A673 (cell line): Measurements from ENCODE around the gene NEAT1. TPM values are rescaled to one million over a fixed set of nuclear protein-coding genes. Genes with fewer than 3 reads are reported as not detected.

Experiments used
- BruUV-seq: library from RNA; stranded (reverse); fragments of 400-500 nt; replicated peaks from 2 replicates; lab custom pipeline; 2021; lab: Mats Ljungman, UMichigan
- CTCF ChIA-PET: fragments of 300-600 bp; sonication (Branson Sonifier 250); formaldehyde crosslinking; loops from one replicate; lab custom pipeline; 2022; ENCODE audit warnings: antibody characterized with exemption; lab: Charles Lee
- POLR2A ChIA-PET: fragments of 300-600 bp; sonication (Branson Sonifier 250); formaldehyde crosslinking; loops from one replicate; lab custom pipeline; 2022; ENCODE audit warnings: antibody characterized with exemption; ENCODE audit not compliant: low non-redundant PET; lab: Charles Lee
- DNase-seq: peaks from one replicate; pipeline ENCODE4 v3.0.0-alpha.2; 2015; ENCODE audit warnings: low spot score
- H3K27ac ChIP-seq: fragments of 200-600 bp; sonication (generic); 2 replicates; pipeline ENCODE4 v1.5.1; 2016; ENCODE audit warnings: mixed run types, low read depth, mild to moderate bottlenecking, mixed read lengths, antibody characterized with exemption, low read length; ENCODE audit not compliant: poor library complexity, severe bottlenecking
- H3K27me3 ChIP-seq: fragments of 200-600 bp; sonication (generic); replicated peaks from 2 replicates; pipeline ENCODE4 v1.6.1; 2017; ENCODE audit warnings: mixed run types, low read depth, mild to moderate bottlenecking, mixed read lengths, antibody characterized with exemption, low read length; ENCODE audit not compliant: insufficient read depth, poor library complexity
- H3K36me3 ChIP-seq: fragments of 200-600 bp; sonication (generic); 2 replicates; pipeline ENCODE4 v1.6.1; 2016; ENCODE audit warnings: mixed run types, mild to moderate bottlenecking, mixed read lengths, antibody characterized with exemption, low read length; ENCODE audit not compliant: insufficient read depth, poor library complexity, severe bottlenecking
- H3K4me1 ChIP-seq: fragments of 200-600 bp; sonication (generic); 2 replicates; pipeline ENCODE4 v1.6.1; 2017; ENCODE audit warnings: mixed run types, mild to moderate bottlenecking, mixed read lengths, antibody characterized with exemption, low read length; ENCODE audit not compliant: insufficient read depth, poor library complexity, severe bottlenecking
- H3K4me3 ChIP-seq: fragments of 200-600 bp; sonication (generic); 2 replicates; pipeline ENCODE4 v1.5.1; 2016; ENCODE audit warnings: low read depth, mixed run types, mild to moderate bottlenecking, mixed read lengths, low read length; ENCODE audit not compliant: poor library complexity, severe bottlenecking
- H3K9me3 ChIP-seq: fragments of 200-600 bp; sonication (generic); 2 replicates; pipeline ENCODE4 v1.6.1; 2016; ENCODE audit warnings: mixed run types, low read depth, mild to moderate bottlenecking, mixed read lengths, antibody characterized with exemption, low read length; ENCODE audit not compliant: poor library complexity, severe bottlenecking
- CTCF ChIP-seq: fragments of 300-800, 200-600 bp; sonication (generic); conservative IDR thresholded peaks from 2 replicates; pipeline ENCODE4 v1.5.1; 2017; ENCODE audit warnings: low read depth, mild to moderate bottlenecking, antibody characterized with exemption, low read length, moderate library complexity, mixed read lengths
- EZH2 ChIP-seq: fragments of 200-600 bp; sonication (generic); IDR thresholded peaks from 2 replicates; pipeline ENCODE4 v1.6.1; 2017; ENCODE audit warnings: borderline replicate concordance, low read depth, mild to moderate bottlenecking, mixed read lengths, antibody characterized with exemption, low read length; ENCODE audit not compliant: poor library complexity, severe bottlenecking
- intact Hi-C: fragments of 100-400 bp; cut with micrococcal nuclease; formaldehyde crosslinking; loops from one replicate; pipeline ENCODE4 v1.10.0; 2022; ENCODE audit not compliant: unreplicated experiment
- total RNA-seq: library from RNA; stranded (reverse); gene quantifications from 2 replicates; pipeline ENCODE4 v1.2.3, GENCODE V29; 2021

NEAT1 gene
- total RNA-seq, 1 experiment from 2014 or later: 196 TPM

DNA sequence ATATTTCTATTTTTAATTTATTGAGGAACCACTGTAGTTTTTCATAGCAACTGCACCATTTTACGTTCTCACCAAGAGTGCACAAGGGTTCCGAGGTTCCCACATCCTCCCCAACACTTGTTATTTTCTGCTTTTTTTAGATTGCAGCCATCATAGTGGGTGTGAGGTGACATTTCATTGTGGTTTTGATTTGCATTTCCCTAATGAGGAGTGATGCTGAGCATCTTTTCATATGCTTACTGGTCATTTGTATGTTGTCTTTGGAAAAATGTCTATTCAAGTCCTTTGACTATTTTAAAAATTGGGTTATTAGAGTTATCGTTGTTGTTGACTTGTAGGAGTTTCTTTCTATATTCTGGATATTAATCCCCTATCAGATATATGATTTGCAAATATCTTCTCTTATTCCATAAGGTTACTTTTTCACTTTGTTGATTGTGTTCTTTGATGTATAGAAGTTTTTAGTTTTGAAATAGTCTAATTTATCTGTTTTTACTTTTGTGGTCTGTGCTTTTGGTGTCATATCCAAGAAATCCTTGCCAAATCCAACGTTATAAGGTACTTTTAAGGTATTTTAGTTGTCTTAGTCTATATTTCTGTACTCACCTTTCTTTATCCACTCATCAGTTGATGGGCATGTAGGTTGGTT, 9.0 kb downstream of the NEAT1 start:
- intact Hi-C loops: loop anchor here (5.0 kb wide), 1 partner anchor 49 kb away; the partner anchor contains the start of gene SLC25A45
- H3K4me3 ChIP-seq: no peak overlapping the region
- ChIA-PET POLR2A (no interaction called here), CTCF (no interaction called here)
- no TSS peak for BruUV-seq
- no peak for TF ChIP-seq EZH2
- TF ChIP-seq CTCF: no peak
- H3K9me3 ChIP-seq: no peaks in the 10 kb centered on the region
- DNase-seq: no peak
- H3K36me3 ChIP-seq: peaks cover 41% of the 10 kb centered on the region
- H3K27ac ChIP-seq: no peak overlapping the region
- peaks cover 51% of the 10 kb centered on the region for H3K4me1 ChIP-seq
- H3K27me3 ChIP-seq: no peaks in the 10 kb centered on the region

DNA sequence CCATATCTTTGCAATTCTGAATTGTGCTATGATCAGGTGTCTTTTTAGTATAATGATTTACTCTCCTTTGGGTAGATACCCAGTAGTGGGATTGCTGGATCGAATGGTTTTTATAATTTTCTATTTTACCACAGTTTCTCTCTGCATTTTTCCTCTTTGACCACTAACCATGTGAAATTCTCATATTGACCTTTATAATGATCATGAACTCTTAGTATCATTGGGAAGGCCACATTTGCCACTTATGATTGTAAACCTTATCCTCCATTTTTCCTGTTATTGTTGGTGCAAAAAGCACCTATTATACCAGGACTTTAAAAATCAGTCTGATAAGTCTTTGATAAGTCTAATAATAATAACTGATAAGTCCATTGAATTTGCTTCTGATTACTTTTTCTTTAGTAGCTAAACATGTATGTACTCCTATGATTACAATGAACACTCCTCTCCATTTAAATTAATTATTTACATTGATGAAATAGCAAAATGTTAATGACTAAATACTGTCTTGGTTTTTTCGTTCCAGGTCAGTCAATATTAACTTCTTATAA, 9.6 kb downstream of the NEAT1 start:
- no peak overlapping the region for H3K27ac ChIP-seq
- H3K36me3 ChIP-seq: peaks cover 38% of the 10 kb centered on the region
- BruUV-seq: no TSS peak
- no peaks in the 10 kb centered on the region for H3K27me3 ChIP-seq
- H3K4me1 ChIP-seq: peaks cover 45% of the 10 kb centered on the region
- TF ChIP-seq CTCF (no peak), EZH2 (no peak)
- CTCF ChIA-PET: interaction anchor here (0.6 to 1.0 kb wide), 4 partner anchors 16 to 138 kb away, joined by 3 to 5 read pairs (median 4); partner anchors contain the start of gene ZNRD2
- POLR2A ChIA-PET: interaction anchor here (0.6 kb wide), 1 partner anchor 67 kb away, joined by 3 read pairs; the partner anchor contains the start of gene MALAT1
- no peak for DNase-seq
- intact Hi-C loops: loop anchor here (5.0 kb wide), 1 partner anchor 50 kb away; the partner anchor contains the start of gene SLC25A45
- H3K9me3 ChIP-seq: no peaks in the 10 kb centered on the region
- H3K4me3 ChIP-seq: no peak overlapping the region

GRCh38 chr11:65432686-65433582, 10.3 kb downstream of the NEAT1 start:
- Histone ChIP-seq H3K4me3 (no peak overlapping the region), H3K4me1 (peaks cover 37% of the 10 kb centered on the region), H3K27ac (no peak overlapping the region), H3K36me3 (peaks cover 43% of the 10 kb centered on the region), H3K27me3 (no peaks in the 10 kb centered on the region), H3K9me3 (no peaks in the 10 kb centered on the region)
- peak; percentile 77 for DNase-seq
- no TSS peak for BruUV-seq
- POLR2A ChIA-PET: interaction anchor here (0.6 kb wide), 1 partner anchor 66 kb away, joined by 3 read pairs; the partner anchor contains the start of gene MALAT1
- intact Hi-C loops: loop anchor here (1.0 to 5.0 kb wide), 2 partner anchors 17 to 51 kb away; partner anchors contain the start of gene SLC25A45
- TF ChIP-seq CTCF: peak; percentile 63
- no peak for TF ChIP-seq EZH2
- CTCF ChIA-PET: interaction anchor here (0.6 to 1.0 kb wide), 4 partner anchors 17 to 137 kb away, joined by 3 to 5 read pairs (median 4); partner anchors contain the start of gene ZNRD2
